HG03045 (cell line): ENCODE measurements around the gene GSTM3.
"Not testable (repeated sequence)": the region's sequence is repeated elsewhere in the genome, so short reads cannot be mapped to it uniquely, and the experiment has no call there.

ENCODE experiments used
- ATAC-seq: cut with Tn5 transposase; IDR thresholded peaks from one replicate; pipeline ENCODE4 v1.9.1; 2021; ENCODE audit warnings: mild to moderate bottlenecking, moderate library complexity; ENCODE audit not compliant: unreplicated experiment

Gene GSTM3

DNA sequence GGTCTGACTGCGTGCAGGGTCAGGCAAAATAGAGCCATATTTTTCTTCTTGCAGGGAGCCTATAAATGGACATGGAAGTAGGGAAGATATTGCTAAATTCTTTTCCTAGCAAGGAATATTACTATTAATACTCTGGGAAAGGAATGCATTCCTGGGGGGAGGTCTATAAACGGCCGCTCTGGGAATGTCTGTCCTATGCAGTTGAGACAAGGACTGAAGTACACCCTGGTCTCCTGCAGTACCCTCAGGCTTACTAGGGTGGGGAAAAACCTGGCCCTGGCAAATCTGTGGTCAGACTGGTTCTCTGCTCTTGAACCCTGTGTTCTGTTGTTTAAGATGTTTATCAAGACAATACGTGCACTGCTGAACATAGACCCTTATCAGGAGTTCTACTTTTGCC is 31.9 kb downstream of the GSTM3 start:
- not testable (repeated sequence) for ATAC-seq

GRCh38 chr1:109705411-109705810 is 35.4 kb downstream of the GSTM3 start:
- no peak for ATAC-seq

DNA sequence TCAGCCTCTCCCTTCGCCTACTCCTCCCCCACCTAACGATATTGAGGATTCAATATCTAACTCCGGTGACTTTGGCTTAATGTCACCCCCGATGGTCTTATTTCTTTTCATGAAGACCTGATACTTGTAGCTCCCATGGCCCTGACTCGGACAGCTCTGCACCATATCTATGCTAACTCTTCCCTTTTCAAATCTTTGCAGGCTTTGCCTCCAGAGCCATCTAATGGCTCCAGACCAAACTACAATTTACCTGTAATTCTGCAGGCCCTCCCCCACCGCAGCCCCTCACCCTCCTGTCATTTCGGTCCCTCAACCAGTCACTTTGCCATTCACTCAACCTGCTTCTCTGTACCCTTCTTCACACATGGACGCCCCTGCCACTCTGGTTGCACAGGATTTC is 36.7 kb downstream of the GSTM3 start:
- no peak for ATAC-seq

- not testable (repeated sequence) for ATAC-seq
Measured at GRCh38 chr1:109702940-109703339, 37.9 kb downstream of the GSTM3 start.

DNA sequence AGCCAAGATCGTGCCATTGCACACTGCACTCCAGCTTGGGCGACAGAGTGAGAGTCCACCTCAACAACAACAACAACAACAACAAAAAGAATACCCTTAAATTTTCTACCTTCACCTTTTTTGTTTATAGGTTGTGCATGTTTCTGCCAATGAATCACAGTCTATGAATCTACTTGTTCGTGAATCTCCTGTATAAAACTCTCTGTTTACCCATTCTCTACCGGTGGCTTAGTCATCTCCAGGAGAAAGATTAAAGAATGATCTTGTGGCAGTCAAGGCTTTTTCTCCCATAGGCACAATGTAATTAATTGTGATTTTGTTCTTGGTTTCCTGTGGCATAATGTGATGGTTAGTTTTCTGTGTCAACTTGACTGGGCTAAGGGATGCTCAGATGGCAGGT is 43.0 kb downstream of the GSTM3 start:
- ATAC-seq, result not testable (repeated sequence)

GRCh38 chr1:109697066-109697465 is 43.8 kb downstream of the GSTM3 start:
- no peak for ATAC-seq

DNA sequence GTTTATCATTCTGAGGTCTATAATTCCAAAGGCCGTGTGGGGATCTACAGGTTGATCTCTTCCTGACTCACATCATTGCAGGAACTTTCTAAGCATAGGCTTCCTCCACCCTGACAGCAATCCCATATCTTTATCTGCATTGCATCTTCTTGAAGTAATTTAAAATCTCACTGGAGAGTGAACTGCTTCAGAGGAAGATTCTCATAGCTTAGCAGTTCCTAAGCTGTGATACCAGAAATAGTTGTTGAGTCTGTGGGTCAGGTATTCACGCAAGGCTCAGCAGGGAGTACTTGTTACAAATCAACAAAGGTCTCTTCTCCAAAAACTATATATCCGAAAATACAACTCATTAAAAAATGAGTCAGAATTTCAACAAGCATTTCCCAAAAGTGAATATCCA is 45.7 kb downstream of the GSTM3 start:
- not testable (repeated sequence) for ATAC-seq

DNA sequence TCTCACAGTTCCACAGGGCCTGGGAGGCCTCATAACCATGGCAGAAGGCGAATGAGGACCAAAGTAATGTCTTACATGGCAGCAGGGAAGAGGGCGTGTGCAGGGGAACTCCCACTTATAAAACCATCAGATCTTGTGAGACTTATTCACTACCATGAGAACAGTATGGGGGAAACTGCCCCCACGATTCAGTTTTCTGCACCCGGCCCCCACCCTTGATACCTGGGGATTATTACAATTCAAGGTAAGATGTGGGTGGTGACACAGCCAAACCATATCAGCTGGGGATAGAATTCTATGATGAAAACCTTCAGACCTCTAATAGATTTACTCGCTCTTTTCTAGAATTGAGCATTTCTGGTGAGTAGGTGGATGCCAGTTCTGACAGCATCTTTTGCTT is 46.4 kb downstream of the GSTM3 start:
- ATAC-seq, result not testable (repeated sequence)

- no peak for ATAC-seq
Measured at GRCh38 chr1:109691759-109692158, 49.1 kb downstream of the GSTM3 start.

DNA sequence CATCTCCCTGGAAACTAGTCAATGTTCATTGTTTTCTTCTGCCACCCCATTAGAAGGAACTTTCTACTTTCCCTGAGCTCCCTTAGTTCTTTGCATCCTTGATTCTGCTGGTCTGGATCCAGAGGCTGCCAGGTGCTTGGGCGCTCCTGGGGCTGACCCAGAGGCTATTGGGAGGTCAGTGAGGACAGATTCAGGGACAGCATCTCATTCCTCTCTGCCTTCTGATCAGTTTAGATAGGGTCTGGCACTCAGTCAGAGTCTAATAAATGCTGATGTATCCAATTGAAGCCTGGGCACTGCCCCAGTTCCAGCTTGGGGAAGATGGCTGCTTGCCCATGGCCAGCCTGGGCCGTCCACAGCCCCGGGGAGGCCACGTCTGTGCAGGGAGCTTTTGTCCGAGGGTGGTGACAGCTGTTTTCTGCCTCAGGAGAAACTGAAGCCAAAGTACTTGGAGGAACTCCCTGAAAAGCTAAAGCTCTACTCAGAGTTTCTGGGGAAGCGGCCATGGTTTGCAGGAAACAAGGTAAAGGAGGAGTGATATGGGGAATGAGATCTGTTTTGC is 50.9 kb downstream of the GSTM3 start:
- ATAC-seq, result no peak

DNA sequence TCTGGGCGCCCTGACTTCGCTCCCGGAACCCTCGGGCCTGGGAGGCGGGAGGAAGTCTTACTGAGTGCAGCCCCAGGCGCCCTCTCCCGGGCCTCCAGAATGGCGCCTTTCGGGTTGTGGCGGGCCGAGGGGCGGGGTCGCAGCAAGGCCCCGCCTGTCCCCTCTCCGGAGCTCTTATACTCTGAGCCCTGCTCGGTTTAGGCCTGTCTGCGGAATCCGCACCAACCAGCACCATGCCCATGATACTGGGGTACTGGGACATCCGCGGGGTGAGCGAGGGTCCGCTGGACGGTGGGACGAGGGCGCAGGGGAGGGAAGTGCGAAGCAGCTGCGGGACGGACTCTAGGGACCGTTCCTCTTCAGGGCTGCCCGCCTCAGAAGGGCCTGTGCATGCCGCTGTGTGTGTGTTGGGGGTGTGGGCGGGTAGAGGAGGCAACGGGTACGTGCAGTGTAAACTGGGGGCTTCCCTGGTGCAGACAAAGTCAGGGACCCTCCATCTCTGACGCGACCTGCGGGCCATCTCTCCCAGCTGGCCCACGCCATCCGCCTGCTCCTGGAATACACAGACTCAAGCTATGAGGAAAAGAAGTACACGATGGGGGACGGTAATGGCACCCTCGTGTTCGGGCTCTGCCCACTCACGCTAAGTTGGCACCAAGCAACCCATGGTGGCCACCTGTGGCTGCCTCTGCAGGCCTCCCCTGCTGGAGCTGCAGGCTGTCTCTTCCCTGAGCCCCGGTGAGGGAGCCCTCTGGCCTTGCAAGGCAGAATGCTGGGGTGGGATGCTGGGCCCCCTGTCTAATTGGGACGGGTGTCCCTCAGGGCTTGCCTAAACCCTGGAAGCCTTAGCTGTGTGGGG is 53.0 kb downstream of the GSTM3 start, which contains the start of gene GSTM1:
TSS of gene GSTM1 (plus strand) at position 177 of the 859 bp plus-strand sequence. CDS start at position 234, 57 bp downstream.
- peak; percentile 98 for ATAC-seq

DNA sequence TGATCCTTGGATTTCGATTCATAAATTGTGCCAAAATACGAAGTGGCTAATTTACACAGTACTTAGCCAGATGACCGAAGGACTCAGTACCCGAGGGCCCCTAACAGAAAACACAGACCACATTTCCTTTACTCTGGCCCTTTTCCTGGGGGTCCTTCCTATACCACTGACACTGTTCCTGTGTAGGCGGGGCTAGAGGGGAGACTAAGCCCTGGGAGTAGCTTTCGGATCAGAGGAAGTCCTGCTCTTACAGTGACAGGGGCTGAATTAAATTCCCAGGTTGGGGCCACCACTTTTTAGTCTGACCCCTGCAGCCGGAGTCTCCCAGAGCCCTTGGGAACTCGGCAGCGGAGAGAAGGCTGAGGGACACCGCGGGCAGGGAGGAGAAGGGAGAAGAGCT is 53.7 kb downstream of the GSTM3 start:
- ATAC-seq, result peak; percentile 6

- ATAC-seq, result not testable (repeated sequence)
Measured at GRCh38 chr1:109685890-109686289, 54.9 kb downstream of the GSTM3 start.

DNA sequence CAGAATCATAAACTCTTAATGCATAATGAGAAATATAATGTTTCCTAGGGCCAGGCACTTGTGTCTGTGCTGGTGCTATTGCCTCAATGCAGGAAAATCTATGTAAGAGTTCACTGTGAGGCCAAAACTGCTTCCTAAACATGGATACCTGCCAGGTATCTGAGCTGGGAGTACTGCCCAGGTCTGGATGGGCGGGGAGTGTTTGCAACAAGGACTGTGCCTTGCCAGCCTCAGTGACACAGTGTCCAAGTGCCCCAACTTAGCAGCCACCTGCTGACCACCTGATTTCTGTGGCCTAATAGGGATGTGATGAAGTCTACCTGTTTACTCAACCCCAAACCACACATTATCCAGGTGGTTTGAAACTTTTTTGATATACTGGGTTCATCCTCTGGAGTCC is 55.4 kb downstream of the GSTM3 start:
- not testable (repeated sequence) for ATAC-seq

DNA sequence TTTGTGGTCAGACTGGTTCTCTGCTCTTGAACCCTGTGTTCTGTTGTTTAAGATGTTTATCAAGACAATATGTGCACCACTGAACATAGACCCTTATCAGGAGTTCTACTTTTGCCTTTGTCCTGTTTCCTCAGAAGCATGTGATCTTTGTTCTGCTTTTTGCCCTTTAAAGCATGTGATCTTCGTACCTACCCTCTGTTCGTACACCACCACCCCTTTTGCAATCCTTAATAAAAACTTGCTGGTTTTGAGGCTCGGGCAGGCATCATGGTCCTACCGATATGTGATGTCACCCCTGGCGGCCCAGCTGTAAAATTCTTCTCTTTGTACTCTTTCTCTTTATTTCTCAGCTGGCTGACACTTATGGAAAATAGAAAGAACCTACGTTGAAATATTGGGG is 56.1 kb downstream of the GSTM3 start:
- ATAC-seq, result not testable (repeated sequence)
